GM19468 (cell line): ENCODE results near the gene RBBP8.
"Not testable (repeated sequence)": the region's sequence is repeated elsewhere in the genome, so short reads cannot be mapped to it uniquely, and the experiment has no call there.

Source experiments
- ATAC-seq: cut with Tn5 transposase; IDR thresholded peaks from one replicate; pipeline ENCODE4 v1.9.1; 2021; ENCODE audit warnings: mild to moderate bottlenecking, moderate library complexity, moderate number of reproducible peaks; ENCODE audit not compliant: unreplicated experiment; ENCODE audit errors: extremely low read depth

The RBBP8 gene

GRCh38 chr18:22933206-22933965 is at the start of gene RBBP8:
Gene RBBP8, plus strand, starts transcription at chr18:22933328. Its CDS starts 3,524 bp downstream, at chr18:22936852.
- peak; percentile 57 for ATAC-seq

GRCh38 chr18:22883827-22884226 is 49.3 kb upstream of the RBBP8 start:
- no peak for ATAC-seq

GRCh38 chr18:22885694-22886093 is 47.4 kb upstream of the RBBP8 start:
- ATAC-seq: not testable (repeated sequence)

- no peak for ATAC-seq
Observed at GRCh38 chr18:22899421-22899820, 33.7 kb upstream of the RBBP8 start.

- ATAC-seq: no peak
Observed at GRCh38 chr18:22900558-22901238, 32.4 kb upstream of the RBBP8 start.

GRCh38 chr18:22902093-22902492 is 31.0 kb upstream of the RBBP8 start:
- no peak for ATAC-seq

GRCh38 chr18:22903248-22903647 is 29.9 kb upstream of the RBBP8 start:
- ATAC-seq: not testable (repeated sequence)

GRCh38 chr18:22912149-22912548 is 21.0 kb upstream of the RBBP8 start:
- ATAC-seq: no peak

GRCh38 chr18:22912835-22913234 is 20.3 kb upstream of the RBBP8 start:
- ATAC-seq: no peak

GRCh38 chr18:22913861-22914260 is 19.3 kb upstream of the RBBP8 start:
- no peak for ATAC-seq

GRCh38 chr18:22914633-22915032 is 18.5 kb upstream of the RBBP8 start:
- no peak for ATAC-seq

- no peak for ATAC-seq
Observed at GRCh38 chr18:22915337-22915736, 17.8 kb upstream of the RBBP8 start.

GRCh38 chr18:22921772-22922171 is 11.4 kb upstream of the RBBP8 start:
- no peak for ATAC-seq

- ATAC-seq: no peak
Observed at GRCh38 chr18:22924589-22924988, 8.5 kb upstream of the RBBP8 start.

GRCh38 chr18:22926454-22926853 is 6.7 kb upstream of the RBBP8 start:
- ATAC-seq: no peak

- ATAC-seq: no peak
Observed at GRCh38 chr18:22928339-22928738, 4.8 kb upstream of the RBBP8 start.

GRCh38 chr18:22930089-22930713 is 2.9 kb upstream of the RBBP8 start:
- no peak for ATAC-seq

GRCh38 chr18:22932885-22933205 is 283 bp upstream of the RBBP8 start:
- ATAC-seq: no peak

- peak; percentile 5 for ATAC-seq
Observed at GRCh38 chr18:22933966-22934423, 867 bp downstream of the RBBP8 start.

GRCh38 chr18:22934789-22935188 is 1.7 kb downstream of the RBBP8 start:
- no peak for ATAC-seq

- ATAC-seq: no peak
Observed at GRCh38 chr18:22935431-22935830, 2.3 kb downstream of the RBBP8 start.
